Epithelial cell of proximal tubule (primary cell): ENCODE results near the gene RAB38. TPM values are rescaled to one million over a fixed set of nuclear protein-coding genes. Genes with fewer than 3 reads are reported as not detected.

Experiments used
- DNase-seq: peaks from one replicate; pipeline ENCODE4 v3.0.0-alpha.2; 2011; ENCODE audit warnings: low read depth
- H3K4me3 ChIP-seq: 2 replicates; pipeline ENCODE4 v1.5.1; 2011; ENCODE audit warnings: low read depth, mild to moderate bottlenecking, low read length
- CTCF ChIP-seq: conservative IDR thresholded peaks from 2 replicates; pipeline ENCODE4 v1.5.1; 2012; ENCODE audit warnings: low read depth, mild to moderate bottlenecking, low read length
- total RNA-seq: library from RNA; depleted of rRNA; stranded (reverse); fragments of >200 nt; gene quantifications from 2 replicates; pipeline ENCODE4 v1.2.3, GENCODE V29; 2015

Gene RAB38
- total RNA-seq, 1 donor from 2014 or later, result 9.6 TPM

DNA sequence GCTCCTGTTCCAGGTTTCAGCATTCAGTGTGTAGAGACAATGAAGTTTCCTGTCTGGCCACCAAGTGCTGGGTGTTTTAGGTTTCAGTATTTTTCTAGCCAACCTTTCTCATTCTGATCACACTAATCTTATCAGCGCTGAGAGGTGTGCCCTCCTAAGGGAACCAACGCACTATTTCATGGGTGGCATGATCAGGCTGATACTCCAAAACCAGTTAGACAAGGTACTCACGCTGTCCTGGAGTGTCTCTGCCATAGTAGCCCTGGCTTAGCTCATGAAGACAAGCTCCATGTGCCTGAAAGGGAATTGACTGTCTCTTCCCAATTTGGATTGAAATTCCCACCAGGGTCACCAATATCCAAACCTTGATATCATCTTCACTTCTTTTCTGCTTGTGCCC, 8.0 kb upstream of the RAB38 start:
- H3K4me3 ChIP-seq, result no peak overlapping the region
- no peak for DNase-seq
- TF ChIP-seq CTCF, result no peak

DNA sequence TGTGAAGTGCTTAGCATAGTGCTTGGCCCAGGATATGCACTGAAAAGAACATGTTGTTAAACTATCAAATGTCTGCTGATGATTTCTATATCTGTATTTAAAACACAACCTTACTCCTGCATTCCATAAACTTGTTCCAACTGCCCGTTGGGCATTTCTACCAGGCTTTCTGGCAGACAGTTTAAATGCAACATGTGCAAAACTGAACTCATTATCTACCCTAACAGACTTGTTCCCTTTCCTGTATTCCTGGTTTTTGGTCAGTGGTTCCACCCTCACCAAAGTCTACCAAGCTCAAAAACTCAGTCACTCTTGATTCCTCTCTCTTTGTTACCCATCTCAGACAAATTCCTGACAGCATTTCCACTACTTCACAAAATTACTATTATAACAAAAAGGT, 6.5 kb upstream of the RAB38 start:
- no peak for DNase-seq
- TF ChIP-seq CTCF, result no peak
- no peak overlapping the region for H3K4me3 ChIP-seq

GRCh38 chr11:88179971-88180629, 4.9 kb upstream of the RAB38 start:
- H3K4me3 ChIP-seq, result no peak overlapping the region
- no peak for TF ChIP-seq CTCF
- no peak for DNase-seq

- no peak for TF ChIP-seq CTCF
- DNase-seq, result peak; percentile 53
- no peak overlapping the region for H3K4me3 ChIP-seq
These were observed 3.9 kb upstream of the RAB38 start for GRCh38 chr11:88179141-88179540.

DNA sequence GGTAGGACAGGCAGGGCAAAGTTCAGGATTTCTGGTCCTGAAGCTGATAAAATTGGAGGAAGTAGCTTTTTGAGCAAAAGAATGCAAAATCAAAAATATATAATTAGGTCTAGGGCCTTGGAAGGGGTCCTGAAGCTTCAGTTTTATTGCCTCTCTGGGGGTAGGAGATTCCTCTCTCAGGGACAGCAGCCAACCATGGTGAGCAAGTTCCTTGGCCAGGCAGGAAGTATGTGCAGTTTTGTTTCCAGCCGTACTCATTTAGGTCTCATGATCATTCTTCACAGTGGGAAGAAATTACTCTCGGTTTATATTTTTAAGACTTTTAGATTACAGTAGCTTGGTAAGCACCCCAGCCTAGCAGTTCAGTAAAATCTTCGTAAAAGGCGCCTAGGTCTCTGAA, 2.9 kb upstream of the RAB38 start:
- no peak overlapping the region for H3K4me3 ChIP-seq
- no peak for TF ChIP-seq CTCF
- no peak for DNase-seq

DNA sequence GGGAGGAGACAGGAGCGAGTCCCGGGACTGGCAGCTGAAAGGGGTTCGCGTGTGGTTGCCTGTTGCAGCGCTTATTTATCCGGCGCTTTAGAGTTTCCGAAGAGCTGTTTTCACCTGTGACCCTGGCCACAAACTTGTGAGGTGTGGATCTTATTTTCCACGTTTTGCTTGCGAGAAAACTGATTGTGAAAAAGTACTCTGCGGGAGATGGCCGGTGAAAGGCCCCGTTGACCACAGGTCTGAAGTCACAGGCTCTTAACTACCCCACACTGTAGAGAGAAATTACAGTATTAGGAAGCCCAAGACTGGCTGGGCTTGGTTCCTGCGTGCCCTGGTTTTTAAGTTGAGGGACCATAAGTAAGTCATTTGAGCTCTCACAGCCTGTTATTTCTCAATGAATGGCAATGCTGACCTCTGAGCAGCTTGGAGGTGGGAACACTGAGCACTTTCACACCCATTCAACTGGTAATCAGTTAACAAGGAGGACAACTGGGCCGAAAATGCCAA, 379 bp upstream of the RAB38 start:
- no peak for TF ChIP-seq CTCF
- H3K4me3 ChIP-seq, result peak overlapping the region; percentile 68
- peak; percentile 22 for DNase-seq

GRCh38 chr11:88173956-88174355, 1.3 kb downstream of the RAB38 start:
- TF ChIP-seq CTCF, result no peak
- peak overlapping the region; percentile 68 for H3K4me3 ChIP-seq
- no peak for DNase-seq
